Stimulated activated CD4-positive, alpha-beta T cell treated with anti-CD3 and anti-CD28 coated beads, Interleukin-2, amount 100 ng/mL, for 48 hours (primary cell): ENCODE measurements around the gene PPARA.
A peak's percentile ranks its signal among the peaks of the same experiment; 100 is the strongest.
"Not testable (repeated sequence)": the region's sequence is repeated elsewhere in the genome, so short reads cannot be mapped to it uniquely, and the experiment has no call there.

ENCODE experiments used
- DNase-seq, 2 donors: peaks; one replicate each; pipeline ENCODE4 v3.0.0-alpha.2; 2020

The PPARA gene

GRCh38 chr22:46250035-46250782 is 99.9 kb downstream of the PPARA start, which contains the start of gene CDPF1:
Gene CDPF1 (minus strand): TSS chr22:46250293. CDS start chr22:46248284, 2,009 bp downstream.
- peak; percentile 85 to 90 for DNase-seq

- DNase-seq = no peak
These were observed 100.4 kb downstream of the PPARA start for GRCh38 chr22:46250783-46251125.

GRCh38 chr22:46251266-46251665 is 100.9 kb downstream of the PPARA start:
- DNase-seq = no peak

GRCh38 chr22:46251816-46252380 is 101.6 kb downstream of the PPARA start:
- no peak for DNase-seq

GRCh38 chr22:46256358-46256958 is 106.1 kb downstream of the PPARA start:
- no peak for DNase-seq

GRCh38 chr22:46259374-46259773 is 109.0 kb downstream of the PPARA start:
- DNase-seq = no peak

GRCh38 chr22:46260038-46260437 is 109.7 kb downstream of the PPARA start:
- DNase-seq = no peak

- peak in 1 of 2 donors; percentile 17 for DNase-seq
These were observed 112.3 kb downstream of the PPARA start for GRCh38 chr22:46262449-46263215.

GRCh38 chr22:46263216-46263590 is 112.9 kb downstream of the PPARA start, which contains the start of gene PKDREJ:
Gene PKDREJ (minus strand): TSS chr22:46263343. CDS start chr22:46263322, 21 bp downstream.
- DNase-seq = no peak

- DNase-seq = not testable (repeated sequence)
These were observed 114.2 kb downstream of the PPARA start for GRCh38 chr22:46264520-46264919.

GRCh38 chr22:46265627-46266026 is 115.3 kb downstream of the PPARA start:
- not testable (repeated sequence) for DNase-seq

- peak; percentile 29 to 34 for DNase-seq
These were observed 117.3 kb downstream of the PPARA start, which contains the start of gene TTC38 for GRCh38 chr22:46267431-46268279. Gene TTC38 (plus strand): TSS chr22:46268008. CDS start chr22:46268040, 32 bp downstream.

- no peak for DNase-seq
These were observed 119.2 kb downstream of the PPARA start for GRCh38 chr22:46269564-46269963.

- no peak for DNase-seq
These were observed 121.9 kb downstream of the PPARA start for GRCh38 chr22:46272196-46272595.

- no peak for DNase-seq
These were observed 122.6 kb downstream of the PPARA start for GRCh38 chr22:46272762-46273431.

GRCh38 chr22:46273432-46274148 is 123.3 kb downstream of the PPARA start:
- DNase-seq = no peak

GRCh38 chr22:46274381-46274780 is 124.1 kb downstream of the PPARA start:
- no peak for DNase-seq

GRCh38 chr22:46275455-46276122 is 125.3 kb downstream of the PPARA start:
- no peak for DNase-seq

- no peak for DNase-seq
These were observed 126.2 kb downstream of the PPARA start for GRCh38 chr22:46276563-46276962.
